ENCODE results near the gene NEGR1. TPM values are rescaled to one million over a fixed set of nuclear protein-coding genes. Genes with fewer than 3 reads are reported as not detected.

The NEGR1 gene
- total and polyA plus RNA-seq, 11 donors, result 1.7 to 11.3 (median 6.8) TPM

DNA sequence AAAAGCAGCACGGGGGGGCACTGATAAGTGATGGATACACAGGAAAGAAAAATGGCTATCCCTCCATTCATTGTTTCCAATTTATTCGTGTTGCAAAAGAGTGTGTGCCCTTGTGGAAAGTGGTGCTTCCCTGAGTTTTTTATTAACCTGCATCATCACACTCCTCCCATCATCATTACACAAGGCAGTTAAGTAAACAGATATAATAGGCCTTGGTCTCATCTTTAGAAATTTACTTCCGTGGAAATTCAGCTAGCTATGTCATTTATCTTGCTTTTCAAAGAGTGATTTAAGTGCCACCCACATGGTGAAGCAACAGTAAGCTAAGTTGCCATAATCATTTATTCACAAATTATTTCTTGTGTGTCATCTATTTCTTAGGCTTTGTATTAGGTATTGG lies 473.3 kb downstream of the NEGR1 start:
- Histone ChIP-seq H3K27ac (no peak overlapping the region), H3K4me3 (no peak overlapping the region), H3K27me3 (no peaks in the 10 kb centered on the region), H3K4me1 (no peaks in the 10 kb centered on the region), H3K9me3 (peaks cover 0 to 3% (median 0%) of the 10 kb centered on the region in 12 donors), H3K36me3 (no peaks in the 10 kb centered on the region)
- WGBS, 4 donors, result 65 to 80% (median 73%) methylated on average over 3 of the region's 3 CpGs
- TF ChIP-seq POLR2A (IDR thresholded peaks at IDR 0.05), result no peak
- TF ChIP-seq, protein P1, sequence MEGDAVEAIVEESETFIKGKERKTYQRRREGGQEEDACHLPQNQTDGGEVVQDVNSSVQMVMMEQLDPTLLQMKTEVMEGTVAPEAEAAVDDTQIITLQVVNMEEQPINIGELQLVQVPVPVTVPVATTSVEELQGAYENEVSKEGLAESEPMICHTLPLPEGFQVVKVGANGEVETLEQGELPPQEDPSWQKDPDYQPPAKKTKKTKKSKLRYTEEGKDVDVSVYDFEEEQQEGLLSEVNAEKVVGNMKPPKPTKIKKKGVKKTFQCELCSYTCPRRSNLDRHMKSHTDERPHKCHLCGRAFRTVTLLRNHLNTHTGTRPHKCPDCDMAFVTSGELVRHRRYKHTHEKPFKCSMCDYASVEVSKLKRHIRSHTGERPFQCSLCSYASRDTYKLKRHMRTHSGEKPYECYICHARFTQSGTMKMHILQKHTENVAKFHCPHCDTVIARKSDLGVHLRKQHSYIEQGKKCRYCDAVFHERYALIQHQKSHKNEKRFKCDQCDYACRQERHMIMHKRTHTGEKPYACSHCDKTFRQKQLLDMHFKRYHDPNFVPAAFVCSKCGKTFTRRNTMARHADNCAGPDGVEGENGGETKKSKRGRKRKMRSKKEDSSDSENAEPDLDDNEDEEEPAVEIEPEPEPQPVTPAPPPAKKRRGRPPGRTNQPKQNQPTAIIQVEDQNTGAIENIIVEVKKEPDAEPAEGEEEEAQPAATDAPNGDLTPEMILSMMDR (IDR thresholded peaks at IDR 0.05), result no peak
- ATAC-seq, result no peak
- intact Hi-C loops (cut with DNase I), result no loop called here
- no peak for DNase-seq

DNA sequence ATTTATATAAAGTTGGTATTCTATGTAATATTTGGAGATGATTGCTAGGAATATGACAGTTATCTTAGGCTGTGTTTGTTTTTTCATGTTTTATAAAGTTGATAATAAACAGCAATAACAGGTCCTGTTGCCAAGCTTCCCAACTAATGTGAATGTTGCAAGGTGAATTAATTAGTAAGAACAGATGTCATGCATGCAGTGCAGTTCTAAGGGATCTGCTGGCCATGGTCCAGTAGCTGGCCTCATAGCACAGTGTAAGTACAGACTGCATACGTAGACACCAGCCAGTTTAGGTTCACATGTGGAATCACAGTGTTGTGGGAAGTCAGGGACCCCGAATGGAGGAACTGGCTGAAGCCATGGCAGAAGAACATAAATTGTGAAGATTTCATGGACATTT lies 478.2 kb downstream of the NEGR1 start:
- Histone ChIP-seq H3K27me3 (no peaks in the 10 kb centered on the region), H3K4me1 (no peaks in the 10 kb centered on the region), H3K9me3 (peaks cover 0 to 3% (median 0%) of the 10 kb centered on the region in 12 donors), H3K27ac (no peak overlapping the region), H3K4me3 (no peak overlapping the region), H3K36me3 (no peaks in the 10 kb centered on the region)
- ATAC-seq (no peak), DNase-seq (peak in 1 of 5 donors; percentile 27)
- TF ChIP-seq, protein P1 (IDR thresholded peaks at IDR 0.05), result no peak
- TF ChIP-seq POLR2A (IDR thresholded peaks at IDR 0.05), result no peak
- 51 to 71% (median 60%) methylated on average over 2 of the region's 2 CpGs for WGBS, 4 donors
- intact Hi-C loops (cut with DNase I), result no loop called here

DNA sequence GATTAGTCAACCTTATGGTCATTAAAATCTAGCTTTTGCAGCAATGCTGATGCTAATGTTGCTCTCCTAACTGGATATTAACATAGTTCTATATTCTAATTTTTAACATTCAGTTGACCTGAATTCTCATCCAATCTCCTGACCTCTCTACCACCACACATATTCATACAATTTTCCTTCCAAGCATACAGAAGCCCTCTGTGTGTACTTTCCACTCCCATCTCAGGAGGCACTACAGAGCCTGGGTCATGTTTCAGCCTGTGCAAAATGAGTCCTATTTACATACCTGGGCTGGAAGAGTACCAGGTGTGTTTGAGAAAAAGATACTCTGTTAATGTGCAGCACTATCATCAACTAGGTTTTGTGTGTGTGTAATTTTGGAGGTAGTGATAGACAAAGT lies 486.3 kb downstream of the NEGR1 start:
- no peak for ATAC-seq
- no peaks in the 10 kb centered on the region for H3K36me3 ChIP-seq
- no peaks in the 10 kb centered on the region for H3K4me1 ChIP-seq
- TF ChIP-seq POLR2A (IDR thresholded peaks at IDR 0.05), result no peak
- TF ChIP-seq, protein P1 (IDR thresholded peaks at IDR 0.05), result no peak
- intact Hi-C loops (cut with DNase I), result no loop called here
- H3K9me3 ChIP-seq, result no peaks in the 10 kb centered on the region
- H3K27me3 ChIP-seq, result no peaks in the 10 kb centered on the region
- H3K27ac ChIP-seq, result no peak overlapping the region
- H3K4me3 ChIP-seq, result no peak overlapping the region
- DNase-seq, result no peak

DNA sequence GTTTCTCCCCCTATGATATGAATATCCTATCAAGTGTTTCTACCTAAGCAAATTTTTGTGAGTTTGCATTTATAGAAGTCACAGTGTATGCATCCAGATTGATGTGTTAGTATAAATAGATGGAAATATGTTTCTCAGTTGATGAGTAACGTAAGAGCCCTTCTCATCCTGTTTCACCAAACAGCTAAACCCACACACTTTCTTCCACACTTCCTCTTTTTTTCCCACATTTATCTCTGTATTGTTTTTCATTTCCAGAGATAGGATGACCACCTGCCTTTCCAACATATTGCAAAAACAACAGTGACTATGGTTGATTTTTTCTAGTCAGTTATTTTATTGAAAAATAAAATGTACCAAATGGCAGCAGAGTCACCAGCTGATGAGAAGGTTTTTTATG lies 490.1 kb downstream of the NEGR1 start:
- Histone ChIP-seq H3K4me3 (no peak overlapping the region), H3K27ac (no peak overlapping the region), H3K27me3 (no peaks in the 10 kb centered on the region), H3K36me3 (no peaks in the 10 kb centered on the region), H3K9me3 (no peaks in the 10 kb centered on the region), H3K4me1 (no peaks in the 10 kb centered on the region)
- intact Hi-C loops (cut with DNase I), result no loop called here
- DNase-seq (no peak), ATAC-seq (no peak)
- no peak for TF ChIP-seq POLR2A (IDR thresholded peaks at IDR 0.05)
- TF ChIP-seq, protein P1 (IDR thresholded peaks at IDR 0.05), result no peak
- WGBS, 4 donors, result 46 to 66% (median 55%) methylated on average over 1 of the region's 1 CpG

Data from heart left ventricle (tissue), 16 donors.